ENCODE results near the gene IRF2. TPM values are rescaled to one million over a fixed set of nuclear protein-coding genes. Genes with fewer than 3 reads are reported as not detected.
A peak's percentile ranks its signal among the peaks of the same experiment; 100 is the strongest.

Gene IRF2
- total and polyA plus RNA-seq, 2 of the 8 experiments (the other 6 are each of a cell fraction or from before 2014, with no cell fraction given): 13.8 to 17.0 TPM

- TF ChIP-seq EP300 (IDR thresholded peaks at IDR 0.05; ENCODE audit: borderline replicate concordance in 1 of 2, low read depth in 2 of 2, low read length in 2 of 2): 0 out of 3 replicates have a peak, but pooled peaks of 1 of the 2 experiments have one; percentile 4
- TF ChIP-seq GTF2F1 (IDR thresholded peaks at IDR 0.05; ENCODE audit: borderline replicate concordance, low read depth, low read length): no peak
- TF ChIP-seq RAD21 (IDR thresholded peaks at IDR 0.05 in 1 of 2, conservative IDR thresholded peaks at IDR 0.05 in 1 of 2; ENCODE audit: low read depth in 2 of 2, low read length in 2 of 2): peak; percentile 3 to 22; a peak in 1 of 4 replicates
- no peak for TF ChIP-seq SIX5 (IDR thresholded peaks at IDR 0.05; ENCODE audit: low read depth, low read length)
- TF ChIP-seq JUN (IDR thresholded peaks at IDR 0.05; ENCODE audit: low read depth, low read length): no peak
- TF ChIP-seq EGR1 (IDR thresholded peaks at IDR 0.05; ENCODE audit: borderline replicate concordance, low read depth, low read length): peak; percentile 21; the same call in 1 of the 2 replicates
- TF ChIP-seq JUND (IDR thresholded peaks at IDR 0.05; ENCODE audit: low read length): no peak
- TF ChIP-seq HDAC2 (IDR thresholded peaks at IDR 0.05; ENCODE audit: borderline replicate concordance in 1 of 2, low read depth in 2 of 2, low read length in 2 of 2): 0 out of 4 replicates have a peak, but pooled peaks of 1 of the 2 experiments have one; percentile 28
Measured at GRCh38 chr4:184389978-184390900, 84.1 kb downstream of the IRF2 start (continued).
